ENCODE measurements around the gene CHKA.

DNA sequence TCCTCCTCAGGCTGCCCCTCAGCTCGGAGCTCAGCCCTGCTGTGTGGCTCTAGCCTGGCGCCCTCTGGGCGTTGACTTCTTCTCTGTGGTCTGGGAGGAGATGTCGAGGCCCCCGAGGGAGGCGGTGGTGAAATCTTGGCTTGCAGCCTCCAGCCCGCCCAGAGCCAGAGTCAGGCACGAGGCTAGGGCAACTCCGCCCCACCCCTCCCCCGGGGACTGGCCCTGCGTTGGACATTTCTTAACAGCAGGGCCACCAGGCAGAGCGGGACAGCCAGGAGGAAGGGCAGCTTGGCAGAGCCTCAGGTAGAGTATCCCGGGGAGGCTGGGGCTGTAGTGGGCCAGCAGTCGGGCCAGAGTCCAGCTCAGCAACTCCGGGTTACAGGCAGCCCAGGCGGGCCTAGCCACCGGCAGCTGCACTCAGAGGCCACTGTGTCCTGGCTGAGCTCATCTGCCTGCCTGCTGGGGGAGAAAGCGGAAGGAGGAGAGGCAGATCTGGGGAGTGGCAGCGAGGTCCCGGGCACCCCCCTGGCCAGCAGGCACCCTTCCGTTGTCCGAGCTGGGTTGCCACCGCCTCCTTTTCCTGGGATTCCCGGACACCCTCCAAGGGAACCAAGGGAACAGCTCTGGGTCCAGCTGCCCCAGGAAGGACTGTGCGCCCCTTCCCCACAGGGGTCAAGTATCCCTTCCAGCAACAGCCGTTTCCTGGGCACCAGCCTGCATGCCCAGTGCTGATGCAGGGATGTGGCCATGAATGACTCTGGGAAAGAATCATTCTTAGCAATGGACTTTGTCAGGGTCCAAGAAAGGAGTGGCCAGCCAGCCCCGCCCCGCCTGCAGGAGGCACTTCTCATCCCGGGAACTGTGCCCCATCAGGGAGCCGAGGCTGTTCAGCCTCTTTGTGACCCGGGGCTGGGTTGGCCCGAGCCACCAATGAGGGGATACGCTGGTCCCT, 110.8 kb downstream of the CHKA start, which contains the start of gene ALDH3B1:
- TF ChIP-seq, protein P1, sequence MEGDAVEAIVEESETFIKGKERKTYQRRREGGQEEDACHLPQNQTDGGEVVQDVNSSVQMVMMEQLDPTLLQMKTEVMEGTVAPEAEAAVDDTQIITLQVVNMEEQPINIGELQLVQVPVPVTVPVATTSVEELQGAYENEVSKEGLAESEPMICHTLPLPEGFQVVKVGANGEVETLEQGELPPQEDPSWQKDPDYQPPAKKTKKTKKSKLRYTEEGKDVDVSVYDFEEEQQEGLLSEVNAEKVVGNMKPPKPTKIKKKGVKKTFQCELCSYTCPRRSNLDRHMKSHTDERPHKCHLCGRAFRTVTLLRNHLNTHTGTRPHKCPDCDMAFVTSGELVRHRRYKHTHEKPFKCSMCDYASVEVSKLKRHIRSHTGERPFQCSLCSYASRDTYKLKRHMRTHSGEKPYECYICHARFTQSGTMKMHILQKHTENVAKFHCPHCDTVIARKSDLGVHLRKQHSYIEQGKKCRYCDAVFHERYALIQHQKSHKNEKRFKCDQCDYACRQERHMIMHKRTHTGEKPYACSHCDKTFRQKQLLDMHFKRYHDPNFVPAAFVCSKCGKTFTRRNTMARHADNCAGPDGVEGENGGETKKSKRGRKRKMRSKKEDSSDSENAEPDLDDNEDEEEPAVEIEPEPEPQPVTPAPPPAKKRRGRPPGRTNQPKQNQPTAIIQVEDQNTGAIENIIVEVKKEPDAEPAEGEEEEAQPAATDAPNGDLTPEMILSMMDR (IDR thresholded peaks at IDR 0.05), result no peak
- TF ChIP-seq EP300 (IDR thresholded peaks at IDR 0.05) (no peak), POLR2AphosphoS5 (IDR thresholded peaks at IDR 0.05) (peak; percentile 54 to 90 (median 90)), POLR2A (IDR thresholded peaks at IDR 0.05) (no peak)

Data from stomach (tissue), 4 donors.